ENCODE data around the gene MYH8. TPM values are rescaled to one million over a fixed set of nuclear protein-coding genes. Genes with fewer than 3 reads are reported as not detected.

Gene MYH8
- polyA plus RNA-seq, 1 of the 3 experiments (the other 2 are of a cell fraction) = under 0.01 TPM

DNA sequence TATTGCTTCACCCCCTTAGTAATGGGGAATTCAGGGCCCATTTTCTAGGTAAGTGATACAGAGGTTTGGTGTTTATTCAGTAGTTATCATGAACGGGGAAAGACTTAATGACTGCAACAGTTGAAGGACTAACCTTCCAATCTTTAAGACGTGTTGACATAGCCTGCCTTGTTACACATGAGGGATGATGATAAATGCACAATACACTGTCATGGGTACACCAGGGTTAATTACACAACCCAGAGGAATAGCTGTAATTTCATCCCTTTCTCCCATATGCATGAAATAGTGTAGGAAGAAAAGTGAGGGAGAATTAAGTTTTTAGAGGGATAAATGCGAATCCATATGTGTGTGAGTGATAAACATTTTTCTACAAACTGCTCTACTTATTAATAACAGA lies 37.0 kb upstream of the MYH8 start (continued):
- TF ChIP-seq TEAD4 (IDR thresholded peaks at IDR 0.05; ENCODE audit: borderline replicate concordance, insufficient read depth) = no peak
- TF ChIP-seq CHD2 (IDR thresholded peaks at IDR 0.05; ENCODE audit: low read length, partially characterized antibody) = no peak

DNA sequence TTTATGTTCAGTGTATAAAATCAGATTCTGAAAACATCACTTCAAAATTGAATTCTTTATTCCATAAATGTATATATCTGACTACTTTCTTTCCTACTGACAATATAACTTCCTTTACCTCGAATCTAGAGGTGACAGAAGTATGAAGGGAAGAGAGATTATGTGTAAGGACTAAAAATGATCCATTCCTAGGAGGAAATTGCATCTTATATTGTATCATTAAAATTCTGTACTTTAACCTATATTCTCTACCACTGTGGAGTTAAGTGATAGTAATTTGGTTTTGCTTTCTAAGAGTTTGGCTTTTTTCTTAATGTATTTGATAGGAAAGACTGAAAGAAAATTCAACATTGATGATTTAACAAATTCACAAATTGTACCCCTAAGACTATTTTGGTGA lies 36.2 kb upstream of the MYH8 start:
- no peak overlapping the region for H3K9ac ChIP-seq
- no peak overlapping the region for H2AFZ ChIP-seq (ENCODE audit: low read depth)
- H3K4me1 ChIP-seq (ENCODE audit: control insufficient read depth in 1 of 2, insufficient read depth in 2 of 2, low read depth in 1 of 2, low read length in 1 of 2) = no peaks in the 10 kb centered on the region
- H3K36me3 ChIP-seq (replicated peaks in 1 of 2; ENCODE audit: control insufficient read depth in 1 of 2, insufficient read depth in 2 of 2, low read length in 1 of 2) = no peaks in the 10 kb centered on the region
- H4K20me1 ChIP-seq (ENCODE audit: insufficient read depth) = no peaks in the 10 kb centered on the region
- 0% methylated on average over 1 of the region's 1 CpG for WGBS (ENCODE audit: low lambda C conversion rate)
- no peaks in the 10 kb centered on the region for H3K9me3 ChIP-seq
- H3K79me2 ChIP-seq (ENCODE audit: insufficient read depth) = no peaks in the 10 kb centered on the region
- ChIA-PET CTCF (no interaction called here), POLR2A (no interaction called here)
- no peak overlapping the region for H3K4me2 ChIP-seq
- no peaks in the 10 kb centered on the region for H3K9me2 ChIP-seq
- H3K27ac ChIP-seq (ENCODE audit: low read depth in 2 of 2, low read length in 1 of 2) = no peak overlapping the region
- no peak for DNase-seq
- TF ChIP-seq CHD2 (IDR thresholded peaks at IDR 0.05; ENCODE audit: low read length, partially characterized antibody) (no peak), YY1 (IDR thresholded peaks at IDR 0.05; ENCODE audit: low read depth) (no peak)
- no peaks in the 10 kb centered on the region for H3F3A ChIP-seq (replicated peaks; ENCODE audit: insufficient read depth)
- H3K27me3 ChIP-seq (ENCODE audit: insufficient read depth) = no peaks in the 10 kb centered on the region; the same call in 1 of the 2 replicates
- no peak overlapping the region for H3K4me3 ChIP-seq (ENCODE audit: low read depth in 2 of 2, low read length in 1 of 2)

DNA sequence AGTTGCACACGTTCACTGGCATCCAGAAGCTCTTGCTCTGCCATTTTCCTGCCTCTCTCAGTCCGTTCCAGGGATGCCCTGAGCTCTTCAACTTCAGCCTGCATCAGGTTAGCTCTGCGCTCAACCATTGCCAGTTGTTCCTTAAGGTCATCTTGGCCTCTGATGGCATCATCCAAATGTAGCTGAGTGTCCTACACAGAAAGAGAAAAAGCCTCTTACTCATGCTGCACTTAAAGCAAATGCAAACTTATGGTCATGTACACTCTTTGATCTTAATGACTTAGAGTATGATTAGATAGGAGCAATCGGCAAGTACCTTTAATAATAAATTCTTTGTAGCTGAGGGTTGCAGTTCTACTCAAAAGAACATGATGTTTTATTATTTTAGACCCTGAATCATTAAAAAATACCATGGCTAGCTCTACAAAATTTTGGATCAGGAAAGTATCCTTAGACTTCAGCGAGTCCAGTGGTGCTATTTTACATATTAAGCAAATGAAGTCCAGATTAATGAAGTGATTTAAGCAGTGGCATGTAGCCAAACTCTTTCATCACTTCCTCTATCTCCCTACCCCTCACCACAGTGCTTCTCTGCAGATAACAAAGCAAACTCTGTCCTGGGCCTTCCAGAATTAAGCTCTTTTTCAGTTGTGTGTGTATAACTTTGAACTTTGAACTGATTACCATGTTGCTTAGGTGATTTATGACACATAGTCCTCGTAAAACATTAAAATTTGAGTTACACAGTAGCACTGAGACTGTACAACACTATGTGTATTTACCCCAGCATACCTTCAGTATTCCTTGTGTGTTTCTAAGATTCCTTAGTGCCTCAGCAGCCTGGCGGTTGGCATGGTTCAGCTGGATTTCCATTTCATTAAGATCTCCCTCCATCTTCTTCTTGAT lies 25.5 kb upstream of the MYH8 start:
- WGBS (ENCODE audit: low lambda C conversion rate) = 2% methylated on average over 7 of the region's 7 CpGs
- H3K79me2 ChIP-seq (ENCODE audit: insufficient read depth) = no peaks in the 10 kb centered on the region
- H3K4me3 ChIP-seq (ENCODE audit: low read depth in 2 of 2, low read length in 1 of 2) = no peak overlapping the region
- H3K9me2 ChIP-seq = no peaks in the 10 kb centered on the region
- no peak overlapping the region for H3K4me2 ChIP-seq
- H4K20me1 ChIP-seq (ENCODE audit: insufficient read depth) = no peaks in the 10 kb centered on the region
- CTCF ChIA-PET = no interaction called here
- peaks cover 8% of the 10 kb centered on the region; the same call in 1 of the 2 replicates for H3K27me3 ChIP-seq (ENCODE audit: insufficient read depth)
- H3F3A ChIP-seq (replicated peaks; ENCODE audit: insufficient read depth) = no peaks in the 10 kb centered on the region
- no peak for DNase-seq
- H3K9me3 ChIP-seq = no peaks in the 10 kb centered on the region
- TF ChIP-seq, protein P1, sequence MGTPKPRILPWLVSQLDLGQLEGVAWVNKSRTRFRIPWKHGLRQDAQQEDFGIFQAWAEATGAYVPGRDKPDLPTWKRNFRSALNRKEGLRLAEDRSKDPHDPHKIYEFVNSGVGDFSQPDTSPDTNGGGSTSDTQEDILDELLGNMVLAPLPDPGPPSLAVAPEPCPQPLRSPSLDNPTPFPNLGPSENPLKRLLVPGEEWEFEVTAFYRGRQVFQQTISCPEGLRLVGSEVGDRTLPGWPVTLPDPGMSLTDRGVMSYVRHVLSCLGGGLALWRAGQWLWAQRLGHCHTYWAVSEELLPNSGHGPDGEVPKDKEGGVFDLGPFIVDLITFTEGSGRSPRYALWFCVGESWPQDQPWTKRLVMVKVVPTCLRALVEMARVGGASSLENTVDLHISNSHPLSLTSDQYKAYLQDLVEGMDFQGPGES (IDR thresholded peaks at IDR 0.05; ENCODE audit: low read depth, low read length) = no peak
- TF ChIP-seq RAD21 (IDR thresholded peaks at IDR 0.05; ENCODE audit: low read length) (no peak), FOSL2 (IDR thresholded peaks at IDR 0.05; ENCODE audit: borderline replicate concordance, low read depth) (no peak), RFX5 (IDR thresholded peaks at IDR 0.05; ENCODE audit: low read length) (no peak), NFIC (IDR thresholded peaks at IDR 0.05; ENCODE audit: borderline replicate concordance) (no peak), EZH2phosphoT487 (IDR thresholded peaks at IDR 0.05; ENCODE audit: borderline replicate concordance, low read depth) (no peak), TEAD4 (IDR thresholded peaks at IDR 0.05; ENCODE audit: borderline replicate concordance, insufficient read depth) (no peak), ELF1 (IDR thresholded peaks at IDR 0.05) (no peak), SIN3A (IDR thresholded peaks at IDR 0.05; ENCODE audit: borderline replicate concordance, low read depth, low read length) (no peak), GABPA (IDR thresholded peaks at IDR 0.05; ENCODE audit: low read depth) (no peak), TAF1 (IDR thresholded peaks at IDR 0.05; ENCODE audit: borderline replicate concordance, low read depth, low read length) (no peak), TCF12 (IDR thresholded peaks at IDR 0.05) (no peak), RCOR1 (IDR thresholded peaks at IDR 0.05; ENCODE audit: low read length) (no peak), RXRA (IDR thresholded peaks at IDR 0.05; ENCODE audit: borderline replicate concordance, low read depth) (no peak), SMC3 (IDR thresholded peaks at IDR 0.05; ENCODE audit: low read depth, low read length) (no peak)
- TF ChIP-seq, protein P2, sequence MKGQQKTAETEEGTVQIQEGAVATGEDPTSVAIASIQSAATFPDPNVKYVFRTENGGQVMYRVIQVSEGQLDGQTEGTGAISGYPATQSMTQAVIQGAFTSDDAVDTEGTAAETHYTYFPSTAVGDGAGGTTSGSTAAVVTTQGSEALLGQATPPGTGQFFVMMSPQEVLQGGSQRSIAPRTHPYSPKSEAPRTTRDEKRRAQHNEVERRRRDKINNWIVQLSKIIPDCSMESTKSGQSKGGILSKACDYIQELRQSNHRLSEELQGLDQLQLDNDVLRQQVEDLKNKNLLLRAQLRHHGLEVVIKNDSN (IDR thresholded peaks at IDR 0.05; ENCODE audit: borderline replicate concordance, low read depth) = no peak
- TF ChIP-seq, protein P3, sequence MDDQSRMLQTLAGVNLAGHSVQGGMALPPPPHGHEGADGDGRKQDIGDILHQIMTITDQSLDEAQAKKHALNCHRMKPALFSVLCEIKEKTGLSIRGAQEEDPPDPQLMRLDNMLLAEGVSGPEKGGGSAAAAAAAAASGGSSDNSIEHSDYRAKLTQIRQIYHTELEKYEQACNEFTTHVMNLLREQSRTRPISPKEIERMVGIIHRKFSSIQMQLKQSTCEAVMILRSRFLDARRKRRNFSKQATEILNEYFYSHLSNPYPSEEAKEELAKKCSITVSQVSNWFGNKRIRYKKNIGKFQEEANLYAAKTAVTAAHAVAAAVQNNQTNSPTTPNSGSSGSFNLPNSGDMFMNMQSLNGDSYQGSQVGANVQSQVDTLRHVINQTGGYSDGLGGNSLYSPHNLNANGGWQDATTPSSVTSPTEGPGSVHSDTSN (IDR thresholded peaks at IDR 0.05) = no peak
- TF ChIP-seq, protein P4, sequence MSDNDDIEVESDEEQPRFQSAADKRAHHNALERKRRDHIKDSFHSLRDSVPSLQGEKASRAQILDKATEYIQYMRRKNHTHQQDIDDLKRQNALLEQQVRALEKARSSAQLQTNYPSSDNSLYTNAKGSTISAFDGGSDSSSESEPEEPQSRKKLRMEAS (IDR thresholded peaks at IDR 0.05; ENCODE audit: low read depth) = no peak
- TF ChIP-seq, protein P5, sequence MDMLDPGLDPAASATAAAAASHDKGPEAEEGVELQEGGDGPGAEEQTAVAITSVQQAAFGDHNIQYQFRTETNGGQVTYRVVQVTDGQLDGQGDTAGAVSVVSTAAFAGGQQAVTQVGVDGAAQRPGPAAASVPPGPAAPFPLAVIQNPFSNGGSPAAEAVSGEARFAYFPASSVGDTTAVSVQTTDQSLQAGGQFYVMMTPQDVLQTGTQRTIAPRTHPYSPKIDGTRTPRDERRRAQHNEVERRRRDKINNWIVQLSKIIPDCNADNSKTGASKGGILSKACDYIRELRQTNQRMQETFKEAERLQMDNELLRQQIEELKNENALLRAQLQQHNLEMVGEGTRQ (IDR thresholded peaks at IDR 0.05; ENCODE audit: borderline replicate concordance, low read depth, low read length) = no peak
- POLR2A ChIA-PET = no interaction called here
- H3K27ac ChIP-seq (ENCODE audit: low read depth in 2 of 2, low read length in 1 of 2) = no peak overlapping the region
- no peaks in the 10 kb centered on the region for H3K36me3 ChIP-seq (replicated peaks in 1 of 2; ENCODE audit: control insufficient read depth in 1 of 2, insufficient read depth in 2 of 2, low read length in 1 of 2)
- no peak overlapping the region for H3K9ac ChIP-seq
- no peaks in the 10 kb centered on the region for H3K4me1 ChIP-seq (ENCODE audit: control insufficient read depth in 1 of 2, insufficient read depth in 2 of 2, low read depth in 1 of 2, low read length in 1 of 2)
- no peak overlapping the region for H2AFZ ChIP-seq (ENCODE audit: low read depth)
